ENCODE results near the gene SAT2. TPM values are rescaled to one million over a fixed set of nuclear protein-coding genes. Genes with fewer than 3 reads are reported as not detected.

SAT2 gene
- total and polyA plus RNA-seq, 5 donors: 85.1 to 141 (median 100) TPM

DNA sequence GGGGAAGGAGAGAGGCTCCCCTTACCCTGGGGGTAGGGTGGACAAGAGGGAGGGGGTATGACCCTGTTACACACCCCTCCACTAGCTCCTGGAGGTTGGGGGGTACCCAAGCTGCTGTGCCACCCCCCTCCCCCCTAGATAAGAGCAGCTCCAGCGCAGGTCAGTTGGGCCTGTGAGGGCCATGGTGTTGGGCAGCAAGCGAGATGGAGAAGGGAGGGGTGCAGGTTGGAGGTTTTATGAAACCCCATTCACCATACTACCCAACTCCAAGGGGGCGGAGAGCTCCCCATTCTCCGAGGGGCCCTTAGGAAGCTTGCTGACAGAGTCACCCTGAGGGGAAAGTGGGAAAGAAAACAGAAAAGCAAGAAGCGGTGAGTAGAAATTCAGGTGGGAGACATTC lies 36.0 kb downstream of the SAT2 start:
- Histone ChIP-seq H3K4me1 (ENCODE audit: control insufficient read depth, insufficient read depth, low read length) (no peaks in the 10 kb centered on the region), H3K4me3 (ENCODE audit: low read length) (no peak overlapping the region), H3K9me3 (ENCODE audit: control insufficient read depth, low read length) (no peaks in the 10 kb centered on the region), H3K27ac (ENCODE audit: low read length) (no peak overlapping the region), H3K27me3 (ENCODE audit: control insufficient read depth, insufficient read depth) (no peaks in the 10 kb centered on the region)
- intact Hi-C loops (cut with DNase I): no loop called here
- ATAC-seq (no peak), DNase-seq (no peak)
- 86% methylated on average over 5 of the region's 5 CpGs for WGBS

DNA sequence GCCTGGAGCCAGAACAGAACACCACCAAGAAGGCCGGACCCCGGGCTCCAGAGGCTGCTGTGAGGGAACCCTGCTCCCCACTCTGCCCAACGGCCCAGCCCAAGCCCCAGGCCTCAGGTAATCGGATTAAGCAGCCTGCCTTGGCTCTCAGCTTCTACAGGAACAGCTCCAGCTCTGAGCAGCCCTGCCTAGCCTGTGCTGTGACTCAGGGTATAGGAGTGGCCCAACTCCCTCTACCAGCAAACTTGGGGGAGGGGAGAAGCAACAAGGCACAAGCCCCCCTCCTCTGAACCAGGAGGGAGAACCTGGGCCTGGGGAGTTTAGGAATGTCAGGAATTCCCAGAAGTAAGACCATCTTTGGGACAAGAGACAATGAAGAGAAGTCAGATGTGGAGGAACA lies 36.9 kb downstream of the SAT2 start:
- ATAC-seq (no peak), DNase-seq (no peak)
- no peak overlapping the region for H3K4me3 ChIP-seq (ENCODE audit: low read length)
- H3K27me3 ChIP-seq (ENCODE audit: control insufficient read depth, insufficient read depth): no peaks in the 10 kb centered on the region
- WGBS: 82% methylated on average over 4 of the region's 4 CpGs
- no peaks in the 10 kb centered on the region for H3K4me1 ChIP-seq (ENCODE audit: control insufficient read depth, insufficient read depth, low read length)
- no peaks in the 10 kb centered on the region for H3K9me3 ChIP-seq (ENCODE audit: control insufficient read depth, low read length)
- no peak overlapping the region for H3K27ac ChIP-seq (ENCODE audit: low read length)
- intact Hi-C loops (cut with DNase I): no loop called here

- intact Hi-C loops (cut with DNase I): loop anchor here in 2 of 4 donors (10.0 kb wide), 2 partner anchors 95 to 235 kb away; partner anchors contain the start of genes KCTD11 (in 1 of the 2), TMEM95 (in 1 of the 2), TP53 (in 1 of the 2) and WRAP53 (in 1 of the 2)
- ATAC-seq: peak; percentile 1 to 3
- 63% methylated on average over 24 of the region's 24 CpGs for WGBS
Observed at GRCh38 chr17:7589891-7590691, 37.5 kb downstream of the SAT2 start, which contains the start of gene SOX15. TSS of gene SOX15 (minus strand) at chr17:7590094. CDS start at chr17:7589676, 418 bp downstream.

DNA sequence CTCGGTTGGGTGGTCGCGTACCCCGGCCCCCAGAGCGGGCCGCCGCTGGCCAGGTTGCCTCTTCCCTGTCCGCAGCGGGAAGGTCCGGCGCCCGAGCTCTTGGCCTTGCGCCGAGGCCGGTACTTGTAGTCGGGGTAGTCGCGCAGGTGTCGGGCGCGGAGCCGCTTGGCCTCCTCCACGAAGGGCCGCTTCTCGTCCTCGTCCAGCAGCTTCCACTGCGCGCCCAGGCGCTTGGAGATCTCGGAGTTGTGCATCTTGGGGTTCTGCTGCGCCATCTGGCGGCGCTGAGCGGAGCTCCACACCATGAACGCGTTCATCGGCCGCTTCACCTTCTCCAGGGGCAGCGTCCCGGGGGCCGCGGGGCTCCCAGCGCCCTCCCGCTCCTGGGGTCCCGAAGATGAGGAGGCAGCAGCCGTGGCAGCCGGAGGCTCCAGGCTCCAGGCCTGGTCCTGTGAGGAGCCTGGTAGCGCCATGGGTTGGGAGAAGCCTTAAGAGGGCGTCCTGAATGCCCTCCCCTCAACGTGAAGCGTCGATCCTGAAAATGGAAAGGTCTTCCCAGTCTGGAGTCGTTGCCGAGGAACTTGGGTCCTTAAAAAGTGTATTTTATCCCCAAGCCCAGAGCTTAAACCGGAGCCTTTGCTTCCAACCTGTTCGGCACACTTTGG lies 38.3 kb downstream of the SAT2 start:
- H3K9me3 ChIP-seq (ENCODE audit: control insufficient read depth, low read length): no peaks in the 10 kb centered on the region
- H3K4me1 ChIP-seq (ENCODE audit: control insufficient read depth, insufficient read depth, low read length): no peaks in the 10 kb centered on the region
- intact Hi-C loops (cut with DNase I): loop anchor here in 2 of 4 donors (10.0 kb wide), 2 partner anchors 95 to 235 kb away; partner anchors contain the start of genes KCTD11 (in 1 of the 2), TMEM95 (in 1 of the 2), TP53 (in 1 of the 2) and WRAP53 (in 1 of the 2)
- WGBS: 13% methylated on average over 56 of the region's 56 CpGs
- H3K27ac ChIP-seq (ENCODE audit: low read length): peak overlapping the region; percentile 26
- DNase-seq: peak; percentile 89 to 96 (median 94)
- no peak overlapping the region for H3K4me3 ChIP-seq (ENCODE audit: low read length)
- ATAC-seq: peak; percentile 80 to 85
- H3K27me3 ChIP-seq (ENCODE audit: control insufficient read depth, insufficient read depth): no peaks in the 10 kb centered on the region

More at GRCh38 chr17:7589891-7590691, 37.5 kb downstream of the SAT2 start, which contains the start of gene SOX15:
- H3K27me3 ChIP-seq (ENCODE audit: control insufficient read depth, insufficient read depth): no peaks in the 10 kb centered on the region
- no peaks in the 10 kb centered on the region for H3K9me3 ChIP-seq (ENCODE audit: control insufficient read depth, low read length)
- peak within 1 kb of the TSS; percentile 26 for H3K27ac ChIP-seq (ENCODE audit: low read length)
- H3K4me3 ChIP-seq (ENCODE audit: low read length): no peak within 1 kb of the TSS
- no peaks in the 10 kb centered on the region for H3K4me1 ChIP-seq (ENCODE audit: control insufficient read depth, insufficient read depth, low read length)
- DNase-seq: no peak

- 66% methylated on average over 30 of the region's 30 CpGs for WGBS
- intact Hi-C loops (cut with DNase I): loop anchor here in 2 of 4 donors (10.0 kb wide), 2 partner anchors 96 to 234 kb away; partner anchors contain the start of genes KCTD11 (in 1 of the 2), TMEM95 (in 1 of the 2), TP53 (in 1 of the 2) and WRAP53 (in 1 of the 2)
Observed at GRCh38 chr17:7588553-7589203, 38.9 kb downstream of the SAT2 start.

DNA sequence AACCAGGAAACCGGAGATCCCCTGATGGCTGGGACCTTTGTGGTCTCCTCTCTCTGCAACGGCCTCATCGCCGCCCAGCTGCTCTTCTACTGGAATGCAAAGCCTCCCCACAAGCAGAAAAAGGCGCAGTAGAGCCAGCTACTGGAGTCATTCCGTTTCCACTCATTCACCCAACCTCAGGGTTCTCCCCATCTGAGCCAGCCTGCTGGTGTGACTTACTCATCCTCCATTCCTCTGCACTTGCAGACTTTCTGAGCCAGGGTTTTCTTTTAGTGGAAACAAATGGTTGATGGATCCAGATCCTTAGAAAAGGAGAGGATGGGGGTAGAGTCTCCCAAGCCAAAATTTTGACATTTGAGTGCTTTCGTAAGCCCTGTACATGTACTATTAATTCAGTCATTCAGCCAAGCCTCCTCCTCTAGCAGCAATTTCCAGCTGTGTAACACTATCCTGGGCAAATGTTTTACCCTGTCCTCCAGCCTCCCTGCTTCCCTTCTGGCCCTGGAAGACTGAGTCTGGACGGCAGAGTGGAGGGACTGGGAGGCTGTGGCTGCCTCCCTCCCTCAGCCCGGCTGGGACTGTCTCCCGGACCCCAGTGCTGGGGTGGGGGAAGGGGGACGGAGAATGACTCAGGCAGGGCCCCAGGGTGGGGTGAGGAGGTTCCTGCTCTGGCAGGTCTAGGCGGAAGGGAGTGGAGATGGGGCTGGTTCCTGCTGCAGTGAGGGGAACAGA lies 40.0 kb downstream of the SAT2 start:
- ATAC-seq (no peak), DNase-seq (no peak)
- no peaks in the 10 kb centered on the region for H3K27me3 ChIP-seq (ENCODE audit: control insufficient read depth, insufficient read depth)
- H3K9me3 ChIP-seq (ENCODE audit: control insufficient read depth, low read length): no peaks in the 10 kb centered on the region
- no peak overlapping the region for H3K4me3 ChIP-seq (ENCODE audit: low read length)
- H3K4me1 ChIP-seq (ENCODE audit: control insufficient read depth, insufficient read depth, low read length): peaks cover 7% of the 10 kb centered on the region
- intact Hi-C loops (cut with DNase I): loop anchor here in 2 of 4 donors (10.0 kb wide), 2 partner anchors 97 to 233 kb away; partner anchors contain the start of genes KCTD11 (in 1 of the 2), TMEM95 (in 1 of the 2), TP53 (in 1 of the 2) and WRAP53 (in 1 of the 2)
- WGBS: 63% methylated on average over 12 of the region's 12 CpGs
- peak overlapping the region; percentile 55 for H3K27ac ChIP-seq (ENCODE audit: low read length)

More at GRCh38 chr17:7588553-7589203, 38.9 kb downstream of the SAT2 start:
- H3K4me3 ChIP-seq (ENCODE audit: low read length): no peak overlapping the region
- DNase-seq (peak in 2 of 3 donors; percentile 61 to 63), ATAC-seq (peak; percentile 5 to 19)
- H3K4me1 ChIP-seq (ENCODE audit: control insufficient read depth, insufficient read depth, low read length): no peaks in the 10 kb centered on the region
- H3K27me3 ChIP-seq (ENCODE audit: control insufficient read depth, insufficient read depth): no peaks in the 10 kb centered on the region
- H3K27ac ChIP-seq (ENCODE audit: low read length): peak overlapping the region; percentile 26
- H3K9me3 ChIP-seq (ENCODE audit: control insufficient read depth, low read length): no peaks in the 10 kb centered on the region

DNA sequence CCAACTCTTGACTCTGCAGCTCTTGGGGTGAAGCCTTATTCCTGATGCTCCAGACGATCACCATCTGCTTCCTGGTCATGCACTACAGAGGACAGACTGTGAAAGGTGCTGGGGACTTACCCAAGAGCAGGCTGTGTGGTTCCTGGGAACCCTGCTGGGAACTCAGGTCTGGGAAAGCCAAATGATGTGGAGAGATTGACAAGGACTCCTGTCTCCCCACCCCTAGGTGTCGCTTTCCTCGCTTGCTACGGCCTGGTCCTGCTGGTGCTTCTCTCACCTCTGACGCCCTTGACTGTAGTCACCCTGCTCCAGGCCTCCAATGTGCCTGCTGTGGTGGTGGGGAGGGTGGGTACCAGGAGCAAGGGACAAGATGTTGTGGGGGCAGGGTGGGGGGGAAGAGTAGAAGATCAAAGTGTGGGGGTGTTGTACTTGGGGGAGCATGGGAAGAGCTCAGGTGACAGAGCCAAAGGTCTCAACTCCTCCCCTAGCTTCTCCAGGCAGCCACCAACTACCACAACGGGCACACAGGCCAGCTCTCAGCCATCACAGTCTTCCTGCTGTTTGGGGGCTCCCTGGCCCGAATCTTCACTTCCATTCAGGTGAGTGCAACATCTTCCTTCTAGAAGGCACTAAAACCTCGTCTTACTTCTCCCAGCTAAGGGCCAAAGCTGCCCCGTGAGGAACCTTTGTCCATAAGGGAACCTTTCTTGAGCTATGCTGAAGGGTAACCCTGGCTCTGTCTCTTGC lies 40.8 kb downstream of the SAT2 start:
- no peak for ATAC-seq
- no peak for DNase-seq
- 71% methylated on average over 9 of the region's 9 CpGs for WGBS
- no peak overlapping the region for H3K4me3 ChIP-seq (ENCODE audit: low read length)
- no peaks in the 10 kb centered on the region for H3K9me3 ChIP-seq (ENCODE audit: control insufficient read depth, low read length)
- peaks cover 13% of the 10 kb centered on the region for H3K4me1 ChIP-seq (ENCODE audit: control insufficient read depth, insufficient read depth, low read length)
- H3K27me3 ChIP-seq (ENCODE audit: control insufficient read depth, insufficient read depth): no peaks in the 10 kb centered on the region
- intact Hi-C loops (cut with DNase I): loop anchor here in 2 of 4 donors (10.0 kb wide), 2 partner anchors 98 to 232 kb away; partner anchors contain the start of genes KCTD11 (in 1 of the 2), TMEM95 (in 1 of the 2), TP53 (in 1 of the 2) and WRAP53 (in 1 of the 2)
- H3K27ac ChIP-seq (ENCODE audit: low read length): peak overlapping the region; percentile 55

GRCh38 chr17:7583253-7584109 lies 44.1 kb downstream of the SAT2 start, which contains the start of gene MPDU1:
TSS of gene MPDU1 (plus strand) at chr17:7583852. CDS start at chr17:7583863, 11 bp downstream.
- peak; percentile 82 to 87 for ATAC-seq
- intact Hi-C loops (cut with DNase I): loop anchor here in 2 of 4 donors (10.0 kb wide), 2 partner anchors 101 to 229 kb away; partner anchors contain the start of genes KCTD11 (in 1 of the 2), TMEM95 (in 1 of the 2), TP53 (in 1 of the 2) and WRAP53 (in 1 of the 2)
- H3K27me3 ChIP-seq (ENCODE audit: control insufficient read depth, insufficient read depth): no peaks in the 10 kb centered on the region
- peaks cover 19% of the 10 kb centered on the region for H3K4me1 ChIP-seq (ENCODE audit: control insufficient read depth, insufficient read depth, low read length)
- no peaks in the 10 kb centered on the region for H3K9me3 ChIP-seq (ENCODE audit: control insufficient read depth, low read length)
- DNase-seq: peak; percentile 98 to 99 (median 99)
- WGBS: 13% methylated on average over 69 of the region's 69 CpGs
- peak within 1 kb of the TSS; percentile 88 for H3K27ac ChIP-seq (ENCODE audit: low read length)
- peak within 1 kb of the TSS; percentile 69 for H3K4me3 ChIP-seq (ENCODE audit: low read length)
